Mesendoderm (in vitro differentiated cells): ENCODE data around the gene AQP1.

ENCODE experiments used
- DNase-seq: peaks from one replicate; pipeline ENCODE4 v3.0.0; 2013
- H2AK5ac ChIP-seq: 2 replicates; pipeline ENCODE4 v1.6.1; 2013; ENCODE audit warnings: low read length, inconsistent platforms
- H2BK120ac ChIP-seq: 2 replicates; pipeline ENCODE4 v1.6.1; 2013; ENCODE audit warnings: low read depth, mild to moderate bottlenecking, low read length, moderate library complexity, mixed read lengths
- H2BK15ac ChIP-seq: replicated peaks from 2 replicates; pipeline ENCODE4 v1.6.1; 2013; ENCODE audit warnings: low read depth, mild to moderate bottlenecking, moderate library complexity
- H2BK5ac ChIP-seq: 2 replicates; pipeline ENCODE4 v1.6.1; 2013; ENCODE audit warnings: low read length, inconsistent platforms
- H3K18ac ChIP-seq: 2 replicates; pipeline ENCODE4 v1.6.1; 2013; ENCODE audit warnings: mild to moderate bottlenecking, low read length, mixed read lengths
- H3K23ac ChIP-seq: one replicate; pipeline ENCODE4 v1.6.1; 2013; ENCODE audit warnings: low read length
- H3K27ac ChIP-seq: 2 replicates; pipeline ENCODE4 v1.5.1; 2013; ENCODE audit warnings: low read depth, mild to moderate bottlenecking, inconsistent platforms, low read length, moderate library complexity
- H3K27me3 ChIP-seq: 2 replicates; pipeline ENCODE4 v1.6.1; 2013; ENCODE audit warnings: low read length, control low read depth, mild to moderate bottlenecking, inconsistent platforms; ENCODE audit not compliant: insufficient read depth, poor library complexity
- H3K36me3 ChIP-seq: 2 replicates; pipeline ENCODE4 v1.6.1; 2013; ENCODE audit warnings: low read length, inconsistent platforms; ENCODE audit not compliant: control insufficient read depth, insufficient read depth
- H3K4ac ChIP-seq: one replicate; pipeline ENCODE4 v1.6.1; 2013; ENCODE audit warnings: low read depth, mild to moderate bottlenecking, low read length, moderate library complexity
- H3K4me1 ChIP-seq: 2 replicates; pipeline ENCODE4 v1.6.1; 2013; ENCODE audit warnings: low read depth, low read length, inconsistent platforms; ENCODE audit not compliant: control insufficient read depth
- H3K4me2 ChIP-seq: 2 replicates; pipeline ENCODE4 v1.6.1; 2013; ENCODE audit warnings: low read length
- H3K4me3 ChIP-seq: 2 replicates; pipeline ENCODE4 v1.5.1; 2013; ENCODE audit warnings: mild to moderate bottlenecking, low read length
- H3K56ac ChIP-seq: one replicate; pipeline ENCODE4 v1.6.1; 2013; ENCODE audit warnings: low read length
- H3K79me1 ChIP-seq: 2 replicates; pipeline ENCODE4 v1.6.1; 2013; ENCODE audit warnings: low read length, inconsistent platforms
- H3K79me2 ChIP-seq: 2 replicates; pipeline ENCODE4 v1.6.1; 2013; ENCODE audit warnings: mild to moderate bottlenecking, low read length; ENCODE audit not compliant: control insufficient read depth, insufficient read depth
- H3K9ac ChIP-seq: 2 replicates; pipeline ENCODE4 v1.6.1; 2013; ENCODE audit warnings: low read length, inconsistent platforms
- H4K5ac ChIP-seq: one replicate; pipeline ENCODE4 v1.6.1; 2013; ENCODE audit warnings: low read length
- H4K8ac ChIP-seq: one replicate; pipeline ENCODE4 v1.6.1; 2013; ENCODE audit warnings: low read depth, mild to moderate bottlenecking, control low read depth, low read length, moderate library complexity
- WGBS: extraction: QIAGEN DNeasy Blood & Tissue Kit; methylation state at CpG from one replicate; pipeline ENCODE4 v1.1.7; 2013; ENCODE audit warnings: low lambda C conversion rate, missing lambda C conversion rate; ENCODE audit not compliant: insufficient coverage; ENCODE audit errors: extremely low coverage; 5-methylcytosine and 5-hydroxymethylcytosine counted together

Gene AQP1

DNA sequence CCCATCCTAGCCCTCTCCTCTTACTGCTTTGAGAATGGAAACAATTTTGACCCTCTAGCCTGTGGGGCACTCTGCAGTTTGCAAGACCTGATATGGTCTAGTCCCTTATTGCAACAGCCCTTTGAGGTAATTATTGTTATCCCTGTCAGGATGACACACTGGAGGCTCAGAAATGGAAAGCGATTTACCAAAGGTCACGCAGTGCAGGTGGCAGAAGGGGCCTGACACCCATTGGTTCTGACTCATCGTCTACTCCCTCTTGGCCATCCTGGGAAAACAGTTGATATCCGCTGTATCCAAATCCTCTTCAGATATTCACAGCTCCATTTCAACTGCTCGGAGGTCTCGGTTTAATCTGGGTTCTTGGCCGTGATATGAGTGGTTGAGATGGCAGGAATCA lies 44.7 kb upstream of the AQP1 start:
- Histone ChIP-seq H3K4me3 (no peak overlapping the region), H3K23ac (no peak overlapping the region), H2BK15ac (no peak overlapping the region), H2AK5ac (no peak overlapping the region), H3K36me3 (no peaks in the 10 kb centered on the region), H3K79me2 (no peaks in the 10 kb centered on the region), H4K8ac (no peak overlapping the region), H2BK5ac (no peak overlapping the region), H3K4ac (no peak overlapping the region), H3K4me1 (no peaks in the 10 kb centered on the region), H3K4me2 (no peak overlapping the region), H3K56ac (no peak overlapping the region), H3K18ac (no peak overlapping the region), H4K5ac (no peak overlapping the region), H3K79me1 (no peaks in the 10 kb centered on the region), H3K27ac (no peak overlapping the region), H3K9ac (no peak overlapping the region), H3K27me3 (no peaks in the 10 kb centered on the region), H2BK120ac (no peak overlapping the region)
- DNase-seq: no peak
- WGBS: no CpG with 5 or more reads among the region's 7 CpGs

GRCh38 chr7:30867483-30867882 lies 44.2 kb upstream of the AQP1 start:
- no peak overlapping the region for H4K8ac ChIP-seq
- H3K4ac ChIP-seq: no peak overlapping the region
- no peak overlapping the region for H3K9ac ChIP-seq
- H2BK5ac ChIP-seq: no peak overlapping the region
- no peak overlapping the region for H2BK15ac ChIP-seq
- no peak overlapping the region for H3K56ac ChIP-seq
- H3K36me3 ChIP-seq: no peaks in the 10 kb centered on the region
- H3K23ac ChIP-seq: no peak overlapping the region
- H4K5ac ChIP-seq: no peak overlapping the region
- no CpG with 5 or more reads among the region's 1 CpG for WGBS
- H3K27me3 ChIP-seq: no peaks in the 10 kb centered on the region
- no peak overlapping the region for H3K27ac ChIP-seq
- H2BK120ac ChIP-seq: no peak overlapping the region
- DNase-seq: no peak
- no peak overlapping the region for H3K18ac ChIP-seq
- no peak overlapping the region for H3K4me3 ChIP-seq
- no peaks in the 10 kb centered on the region for H3K79me2 ChIP-seq
- H3K4me1 ChIP-seq: no peaks in the 10 kb centered on the region
- no peak overlapping the region for H3K4me2 ChIP-seq
- no peak overlapping the region for H2AK5ac ChIP-seq
- no peaks in the 10 kb centered on the region for H3K79me1 ChIP-seq

GRCh38 chr7:30869794-30870611 lies 41.6 kb upstream of the AQP1 start:
- no CpG with 5 or more reads among the region's 13 CpGs for WGBS
- Histone ChIP-seq H3K36me3 (no peaks in the 10 kb centered on the region), H2BK15ac (no peak overlapping the region), H3K4ac (no peak overlapping the region), H2BK120ac (no peak overlapping the region), H4K5ac (no peak overlapping the region), H4K8ac (no peak overlapping the region), H3K23ac (no peak overlapping the region), H3K79me1 (no peaks in the 10 kb centered on the region), H3K9ac (no peak overlapping the region), H3K27me3 (no peaks in the 10 kb centered on the region), H2AK5ac (no peak overlapping the region), H3K4me2 (no peak overlapping the region), H3K56ac (no peak overlapping the region), H3K4me1 (no peaks in the 10 kb centered on the region), H3K27ac (no peak overlapping the region), H2BK5ac (no peak overlapping the region), H3K18ac (no peak overlapping the region), H3K79me2 (no peaks in the 10 kb centered on the region), H3K4me3 (no peak overlapping the region)
- DNase-seq: no peak

DNA sequence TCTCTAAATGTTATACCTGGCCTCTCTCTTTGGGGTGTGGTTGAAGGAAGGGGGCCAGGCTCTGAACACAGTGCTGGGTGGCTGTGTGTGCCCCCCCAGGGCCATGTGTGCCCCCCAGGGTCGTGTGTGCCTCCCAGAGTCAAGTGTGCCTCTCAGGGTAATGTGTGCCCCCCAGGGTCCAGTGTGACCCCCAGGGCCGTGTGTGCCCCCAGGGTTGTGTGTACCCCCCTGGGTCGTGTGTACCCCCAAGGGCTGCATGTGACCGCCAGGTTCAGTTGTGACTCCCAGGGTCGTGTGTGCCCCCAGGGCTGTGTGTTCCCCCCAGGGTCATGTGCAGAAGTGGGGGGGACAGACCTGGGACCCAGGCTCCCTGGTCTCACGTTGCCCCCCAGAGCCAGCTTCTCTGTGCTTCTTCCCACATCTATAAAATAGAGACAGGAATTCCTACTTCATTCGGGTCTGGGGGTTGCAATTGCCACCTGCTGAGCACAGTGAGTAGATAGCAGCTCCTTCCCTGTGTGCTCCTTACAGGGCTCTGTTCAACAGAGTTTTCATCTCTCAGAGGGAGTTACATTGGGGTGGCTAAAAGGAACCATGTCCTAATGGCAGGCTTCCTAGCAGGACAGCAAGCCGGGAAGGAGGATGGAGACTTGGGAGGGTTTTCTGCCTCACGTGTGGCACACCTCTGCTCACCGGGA lies 40.7 kb upstream of the AQP1 start:
- Histone ChIP-seq H3K36me3 (no peaks in the 10 kb centered on the region), H3K18ac (no peak overlapping the region), H2BK120ac (no peak overlapping the region), H2AK5ac (no peak overlapping the region), H3K4me3 (no peak overlapping the region), H3K27ac (no peak overlapping the region), H3K23ac (no peak overlapping the region), H3K9ac (no peak overlapping the region), H4K5ac (no peak overlapping the region), H4K8ac (no peak overlapping the region), H3K56ac (no peak overlapping the region), H3K79me1 (no peaks in the 10 kb centered on the region), H3K4ac (no peak overlapping the region), H3K4me1 (no peaks in the 10 kb centered on the region), H2BK5ac (no peak overlapping the region), H3K79me2 (no peaks in the 10 kb centered on the region), H2BK15ac (no peak overlapping the region), H3K4me2 (no peak overlapping the region), H3K27me3 (no peaks in the 10 kb centered on the region)
- DNase-seq: no peak
- WGBS: no CpG with 5 or more reads among the region's 10 CpGs

- Histone ChIP-seq H3K79me2 (no peaks in the 10 kb centered on the region), H3K4me2 (no peak overlapping the region), H3K23ac (no peak overlapping the region), H2AK5ac (no peak overlapping the region), H3K4me3 (no peak overlapping the region), H3K27me3 (no peaks in the 10 kb centered on the region), H3K36me3 (no peaks in the 10 kb centered on the region), H3K56ac (no peak overlapping the region), H3K4ac (no peak overlapping the region), H3K4me1 (no peaks in the 10 kb centered on the region), H2BK120ac (no peak overlapping the region), H2BK15ac (no peak overlapping the region), H4K5ac (no peak overlapping the region), H4K8ac (no peak overlapping the region), H3K27ac (no peak overlapping the region), H2BK5ac (no peak overlapping the region), H3K79me1 (no peaks in the 10 kb centered on the region), H3K18ac (no peak overlapping the region), H3K9ac (no peak overlapping the region)
- no peak for DNase-seq
- WGBS: no CpG with 5 or more reads among the region's 5 CpGs
Observed at GRCh38 chr7:30871655-30872054, 40.0 kb upstream of the AQP1 start.
